BJ (cell line): ENCODE measurements around the gene TTC28. TPM values are rescaled to one million over a fixed set of nuclear protein-coding genes. Genes with fewer than 3 reads are reported as not detected.

Source experiments
- CTCF ChIA-PET: fragments of 350-600 bp; formaldehyde crosslinking; extraction: SDS; loops from one replicate; lab custom pipeline; 2021; ENCODE audit warnings: antibody characterized with exemption, inconsistent platforms; lab: Yijun Ruan, JAX
- POLR2A ChIA-PET: fragments of 300-600 bp; sonication (Branson Sonifier 250); formaldehyde crosslinking; extraction: SDS; loops from one replicate; lab custom pipeline; 2021; ENCODE audit warnings: antibody characterized with exemption; lab: Charles Lee
- DNase-seq: peaks from one replicate; pipeline ENCODE4 v3.0.0-alpha.2; 2011; ENCODE audit warnings: low read depth
- H3K27me3 ChIP-seq: 2 replicates; pipeline ENCODE4 v1.6.0; 2011; ENCODE audit warnings: low read length; ENCODE audit not compliant: control insufficient read depth, insufficient read depth
- H3K36me3 ChIP-seq: 2 replicates; pipeline ENCODE4 v1.5.1; 2011; ENCODE audit warnings: low read length; ENCODE audit not compliant: control insufficient read depth, insufficient read depth
- H3K4me3 ChIP-seq: 2 replicates; pipeline ENCODE4 v1.5.1; 2011; ENCODE audit warnings: low read depth, mild to moderate bottlenecking, control low read depth, low read length
- polyA plus RNA-seq: library from polyadenylated mRNA; depleted of rRNA; stranded (reverse); fragments of >200 nt; gene quantifications from 2 replicates; pipeline ENCODE4 v1.2.3, GENCODE V29; 2011
- TF ChIP-seq, protein P1 (sequence below): IDR thresholded peaks from 2 replicates; pipeline ENCODE4 v1.5.1; 2011; ENCODE audit warnings: low read depth, mild to moderate bottlenecking, control low read depth, inconsistent platforms, low read length, moderate library complexity; ENCODE audit not compliant: insufficient read depth

TTC28 gene
- polyA plus RNA-seq, 1 experiment, result 8.7 TPM

DNA sequence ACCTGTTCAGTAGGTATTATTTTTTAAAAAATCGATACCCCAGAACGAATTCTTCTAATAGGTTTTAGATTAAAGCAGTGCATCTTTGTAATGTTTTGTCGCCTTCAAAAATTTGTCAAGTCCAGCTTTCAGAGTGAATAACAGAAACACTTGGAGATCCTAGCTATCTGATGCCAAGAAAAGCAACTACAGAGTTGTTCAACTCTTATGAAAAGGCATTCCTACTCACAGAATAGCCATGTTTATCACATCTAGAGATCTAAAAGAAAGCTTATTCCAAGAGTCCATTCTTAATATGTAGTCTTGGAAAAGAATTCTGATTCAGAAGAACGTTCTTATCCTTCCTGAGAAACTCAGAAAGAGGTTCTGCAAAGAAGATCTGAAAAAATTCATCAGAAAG is 268.5 kb downstream of the TTC28 start:
- no peaks in the 10 kb centered on the region; the same call in 1 of the 2 replicates for H3K27me3 ChIP-seq

DNA sequence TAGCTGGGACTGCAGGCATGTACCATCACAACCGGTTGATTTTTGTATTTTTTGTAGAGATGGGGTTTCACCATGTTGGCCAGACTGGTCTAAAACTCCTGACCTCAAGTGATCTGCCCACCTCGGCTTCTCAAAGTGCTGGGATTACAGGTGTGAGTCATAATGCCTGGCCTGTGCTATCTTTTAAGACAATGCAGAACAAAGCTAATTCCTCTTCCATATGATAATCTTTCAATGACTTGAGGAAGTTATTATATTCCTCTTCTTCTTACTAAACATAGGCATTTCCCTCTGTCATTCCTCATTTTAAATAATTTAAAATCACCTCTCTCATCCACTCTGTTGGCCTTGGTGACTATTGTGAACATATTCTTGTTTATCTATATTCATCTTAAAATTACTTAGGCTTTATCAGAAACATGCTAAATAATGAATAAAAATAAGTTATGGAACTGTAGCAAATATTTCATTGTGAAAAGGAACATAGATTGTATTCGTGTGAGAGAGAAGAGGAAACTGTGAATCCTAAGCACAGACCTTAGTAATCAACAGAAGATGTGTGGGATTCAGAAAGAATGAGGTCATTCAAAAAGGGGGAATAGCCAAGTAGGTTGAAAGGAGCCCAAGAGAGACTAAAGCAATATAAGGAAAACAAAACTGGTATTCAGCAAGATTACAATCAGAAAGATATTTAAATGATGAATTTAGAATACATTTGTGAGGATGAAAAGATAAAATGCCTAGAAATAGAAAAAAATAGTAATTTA is 269.4 kb downstream of the TTC28 start:
- H3K4me3 ChIP-seq, result no peak overlapping the region
- CTCF ChIA-PET, result no interaction called here
- POLR2A ChIA-PET, result no interaction called here
- TF ChIP-seq, protein P1, sequence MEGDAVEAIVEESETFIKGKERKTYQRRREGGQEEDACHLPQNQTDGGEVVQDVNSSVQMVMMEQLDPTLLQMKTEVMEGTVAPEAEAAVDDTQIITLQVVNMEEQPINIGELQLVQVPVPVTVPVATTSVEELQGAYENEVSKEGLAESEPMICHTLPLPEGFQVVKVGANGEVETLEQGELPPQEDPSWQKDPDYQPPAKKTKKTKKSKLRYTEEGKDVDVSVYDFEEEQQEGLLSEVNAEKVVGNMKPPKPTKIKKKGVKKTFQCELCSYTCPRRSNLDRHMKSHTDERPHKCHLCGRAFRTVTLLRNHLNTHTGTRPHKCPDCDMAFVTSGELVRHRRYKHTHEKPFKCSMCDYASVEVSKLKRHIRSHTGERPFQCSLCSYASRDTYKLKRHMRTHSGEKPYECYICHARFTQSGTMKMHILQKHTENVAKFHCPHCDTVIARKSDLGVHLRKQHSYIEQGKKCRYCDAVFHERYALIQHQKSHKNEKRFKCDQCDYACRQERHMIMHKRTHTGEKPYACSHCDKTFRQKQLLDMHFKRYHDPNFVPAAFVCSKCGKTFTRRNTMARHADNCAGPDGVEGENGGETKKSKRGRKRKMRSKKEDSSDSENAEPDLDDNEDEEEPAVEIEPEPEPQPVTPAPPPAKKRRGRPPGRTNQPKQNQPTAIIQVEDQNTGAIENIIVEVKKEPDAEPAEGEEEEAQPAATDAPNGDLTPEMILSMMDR, result no peak
- no peak for DNase-seq
- no peaks in the 10 kb centered on the region; the same call in 1 of the 2 replicates for H3K27me3 ChIP-seq
- H3K36me3 ChIP-seq, result no peaks in the 10 kb centered on the region

More for the DNA sequence above, 268.5 kb downstream of the TTC28 start:
- CTCF ChIA-PET, result no interaction called here
- DNase-seq, result no peak
- H3K36me3 ChIP-seq, result no peaks in the 10 kb centered on the region
- POLR2A ChIA-PET, result no interaction called here
- TF ChIP-seq, protein P1, result no peak
- no peak overlapping the region for H3K4me3 ChIP-seq

DNA sequence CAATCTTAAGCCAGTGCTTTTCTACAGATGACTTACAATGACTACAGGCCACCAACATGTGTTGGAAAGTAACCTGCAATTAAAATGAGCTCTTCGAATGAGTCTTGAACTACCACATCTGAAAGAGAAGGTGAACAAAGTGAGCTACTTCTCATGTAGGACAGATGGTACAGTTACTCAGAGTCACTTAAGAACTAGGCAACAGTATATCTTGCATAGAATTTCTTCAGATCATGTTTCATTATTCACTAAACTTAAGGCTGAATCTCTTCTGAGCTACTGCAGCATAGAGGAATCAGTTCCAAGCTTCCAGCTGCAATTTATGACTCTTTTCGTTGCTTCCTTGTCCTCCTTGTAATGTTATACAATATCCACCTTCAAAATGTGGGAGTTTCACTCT is 270.9 kb downstream of the TTC28 start:
- DNase-seq, result no peak
- TF ChIP-seq, protein P1, result no peak
- Histone ChIP-seq H3K36me3 (no peaks in the 10 kb centered on the region), H3K4me3 (no peak overlapping the region), H3K27me3 (no peaks in the 10 kb centered on the region; the same call in 1 of the 2 replicates)
- POLR2A ChIA-PET, result no interaction called here
- CTCF ChIA-PET, result no interaction called here

DNA sequence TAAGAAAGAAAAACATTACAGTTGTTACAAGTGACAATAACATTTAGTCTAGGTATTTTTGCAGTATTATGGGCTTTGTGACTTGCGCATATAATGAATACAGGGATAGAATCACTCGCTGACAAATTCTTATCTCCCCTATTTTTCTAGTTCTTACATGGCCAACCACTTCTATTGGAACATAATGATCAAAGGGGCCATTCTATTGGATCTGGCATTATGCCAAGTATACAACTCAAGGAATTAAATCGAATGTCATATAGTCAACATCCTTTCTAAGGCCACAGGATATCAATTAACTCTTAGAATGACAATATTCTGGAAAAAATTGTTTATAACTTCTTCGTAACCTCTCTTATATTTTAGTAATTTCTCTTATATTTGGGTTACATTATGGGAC is 272.0 kb downstream of the TTC28 start:
- TF ChIP-seq, protein P1, result no peak
- CTCF ChIA-PET, result no interaction called here
- Histone ChIP-seq H3K4me3 (no peak overlapping the region), H3K36me3 (no peaks in the 10 kb centered on the region), H3K27me3 (no peaks in the 10 kb centered on the region; the same call in 1 of the 2 replicates)
- DNase-seq, result no peak
- POLR2A ChIA-PET, result no interaction called here

DNA sequence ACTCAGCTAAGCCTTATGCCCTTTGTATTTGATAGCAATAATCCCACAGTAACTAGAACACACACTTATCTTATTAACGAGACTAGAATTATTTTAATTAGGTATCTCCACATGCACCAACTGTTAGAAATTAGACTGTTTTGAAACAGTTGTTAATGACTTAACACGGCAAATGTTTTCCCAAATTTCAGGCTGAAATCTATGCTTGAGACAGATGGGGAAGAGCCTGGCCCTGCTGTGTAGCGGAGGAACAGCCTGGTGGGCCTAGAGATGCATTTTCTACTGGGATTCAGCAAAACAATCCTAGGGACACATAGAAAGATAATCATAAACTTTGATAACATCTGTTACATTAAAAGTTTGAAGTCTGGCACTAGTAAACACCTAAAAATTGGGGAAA is 273.4 kb downstream of the TTC28 start:
- no peak for DNase-seq
- TF ChIP-seq, protein P1, result no peak
- CTCF ChIA-PET, result no interaction called here
- POLR2A ChIA-PET, result no interaction called here
- Histone ChIP-seq H3K36me3 (no peaks in the 10 kb centered on the region), H3K27me3 (no peaks in the 10 kb centered on the region), H3K4me3 (no peak overlapping the region)
